ENCODE results near the gene WDR45B.

WDR45B gene

GRCh38 chr17:82600731-82601446, 47.4 kb downstream of the WDR45B start:
- H3K9me3 ChIP-seq (ENCODE audit: low read length), result no peaks in the 10 kb centered on the region
- H3K79me2 ChIP-seq (ENCODE audit: insufficient read depth, low read length), result no peaks in the 10 kb centered on the region
- TF ChIP-seq EZH2 (IDR thresholded peaks at IDR 0.05; ENCODE audit: borderline replicate concordance, low read length) (no peak), CTCF (IDR thresholded peaks at IDR 0.05; ENCODE audit: low read length) (no peak)
- no peaks in the 10 kb centered on the region for H3K9me2 ChIP-seq (ENCODE audit: low read depth, low read length)
- no peak overlapping the region for H3K9ac ChIP-seq (ENCODE audit: low read length)
- H3K4me1 ChIP-seq (ENCODE audit: insufficient read depth, low read length, severe bottlenecking), result peaks cover 43% of the 10 kb centered on the region
- no peaks in the 10 kb centered on the region for H4K20me1 ChIP-seq (ENCODE audit: insufficient read depth, low read length)
- no peaks in the 10 kb centered on the region for H3K27me3 ChIP-seq (ENCODE audit: insufficient read depth, low read length)
- no peak overlapping the region for H3K27ac ChIP-seq (ENCODE audit: low read depth, low read length, poor library complexity, severe bottlenecking)
- H3F3A ChIP-seq (ENCODE audit: insufficient read depth, low read length), result no peaks in the 10 kb centered on the region
- H3K4me3 ChIP-seq (ENCODE audit: low read depth, low read length, poor library complexity, severe bottlenecking), result no peak overlapping the region
- H3K36me3 ChIP-seq (ENCODE audit: insufficient read depth, low read length), result peaks cover 98% of the 10 kb centered on the region
- H3K4me2 ChIP-seq (ENCODE audit: low read length), result no peak overlapping the region
- H2AFZ ChIP-seq (ENCODE audit: low read length), result no peak overlapping the region

GRCh38 chr17:82599674-82600661, 48.3 kb downstream of the WDR45B start:
- peaks cover 98% of the 10 kb centered on the region for H3K36me3 ChIP-seq (ENCODE audit: insufficient read depth, low read length)
- no peaks in the 10 kb centered on the region for H3K9me2 ChIP-seq (ENCODE audit: low read depth, low read length)
- H3K9me3 ChIP-seq (ENCODE audit: low read length), result no peaks in the 10 kb centered on the region
- no peak overlapping the region for H2AFZ ChIP-seq (ENCODE audit: low read length)
- H3K27me3 ChIP-seq (ENCODE audit: insufficient read depth, low read length), result no peaks in the 10 kb centered on the region
- peaks cover 52% of the 10 kb centered on the region for H3K4me1 ChIP-seq (ENCODE audit: insufficient read depth, low read length, severe bottlenecking)
- H3K9ac ChIP-seq (ENCODE audit: low read length), result no peak overlapping the region
- TF ChIP-seq CTCF (IDR thresholded peaks at IDR 0.05; ENCODE audit: low read length), result no peak
- no peak for TF ChIP-seq EZH2 (IDR thresholded peaks at IDR 0.05; ENCODE audit: borderline replicate concordance, low read length)
- peak overlapping the region; percentile 54 for H3K27ac ChIP-seq (ENCODE audit: low read depth, low read length, poor library complexity, severe bottlenecking)
- H3K4me2 ChIP-seq (ENCODE audit: low read length), result peak overlapping the region; percentile 9; the same call in 1 of the 2 replicates
- no peak overlapping the region for H3K4me3 ChIP-seq (ENCODE audit: low read depth, low read length, poor library complexity, severe bottlenecking)
- H3F3A ChIP-seq (ENCODE audit: insufficient read depth, low read length), result no peaks in the 10 kb centered on the region
- no peaks in the 10 kb centered on the region for H4K20me1 ChIP-seq (ENCODE audit: insufficient read depth, low read length)
- no peaks in the 10 kb centered on the region for H3K79me2 ChIP-seq (ENCODE audit: insufficient read depth, low read length)

- H3K27me3 ChIP-seq (ENCODE audit: insufficient read depth, low read length), result no peaks in the 10 kb centered on the region
- H3K4me3 ChIP-seq (ENCODE audit: low read depth, low read length, poor library complexity, severe bottlenecking), result no peak overlapping the region
- TF ChIP-seq EZH2 (IDR thresholded peaks at IDR 0.05; ENCODE audit: borderline replicate concordance, low read length), result no peak
- TF ChIP-seq CTCF (IDR thresholded peaks at IDR 0.05; ENCODE audit: low read length), result no peak
- no peak overlapping the region for H3K9ac ChIP-seq (ENCODE audit: low read length)
- peak overlapping the region; percentile 54 for H3K27ac ChIP-seq (ENCODE audit: low read depth, low read length, poor library complexity, severe bottlenecking)
- H2AFZ ChIP-seq (ENCODE audit: low read length), result no peak overlapping the region
- no peaks in the 10 kb centered on the region for H3K79me2 ChIP-seq (ENCODE audit: insufficient read depth, low read length)
- no peaks in the 10 kb centered on the region for H3K9me3 ChIP-seq (ENCODE audit: low read length)
- H3F3A ChIP-seq (ENCODE audit: insufficient read depth, low read length), result no peaks in the 10 kb centered on the region
- H3K36me3 ChIP-seq (ENCODE audit: insufficient read depth, low read length), result peaks cover 95% of the 10 kb centered on the region
- no peak overlapping the region for H3K4me2 ChIP-seq (ENCODE audit: low read length)
- no peaks in the 10 kb centered on the region for H3K9me2 ChIP-seq (ENCODE audit: low read depth, low read length)
- no peaks in the 10 kb centered on the region for H4K20me1 ChIP-seq (ENCODE audit: insufficient read depth, low read length)
- H3K4me1 ChIP-seq (ENCODE audit: insufficient read depth, low read length, severe bottlenecking), result peaks cover 64% of the 10 kb centered on the region
Measured at GRCh38 chr17:82598256-82599119, 49.8 kb downstream of the WDR45B start.

Data from OCI-LY1 (cell line).